Neural crest cell (in vitro differentiated cells): ENCODE results near the gene TAF5L. TPM values are rescaled to one million over a fixed set of nuclear protein-coding genes. Genes with fewer than 3 reads are reported as not detected.
A peak's percentile ranks its signal among the peaks of the same experiment; 100 is the strongest.

Experiments
- DNase-seq: peaks from one replicate; pipeline ENCODE4 v3.0.0; 2021; ENCODE audit warnings: low read depth, mixed read lengths, low spot score
- H3K27ac Mint-ChIP-seq: one replicate; pipeline ENCODE4 v1.8.0; 2021; ENCODE audit warnings: mild to moderate bottlenecking, mixed read lengths; ENCODE audit not compliant: unreplicated experiment
- H3K27me3 Mint-ChIP-seq: 2 replicates; pipeline ENCODE4 v1.8.0; 2021; ENCODE audit warnings: low read depth, mild to moderate bottlenecking, mixed read lengths
- H3K36me3 Mint-ChIP-seq: 2 replicates; pipeline ENCODE4 v1.8.0; 2021; ENCODE audit warnings: low read depth, mild to moderate bottlenecking, mixed read lengths
- H3K4me1 Mint-ChIP-seq: 2 replicates; pipeline ENCODE4 v1.8.0; 2021; ENCODE audit warnings: mixed read lengths
- H3K4me3 Mint-ChIP-seq: one replicate; pipeline ENCODE4 v1.8.0; 2021; ENCODE audit warnings: mild to moderate bottlenecking, mixed read lengths
- H3K9me3 Mint-ChIP-seq: 2 replicates; pipeline ENCODE4 v1.8.0; 2021; ENCODE audit warnings: mixed read lengths
- CTCF ChIP-seq: fragments of 200-600 bp; sonication (generic); conservative IDR thresholded peaks from 2 replicates; pipeline ENCODE4 v1.5.0; 2021; ENCODE audit warnings: antibody characterized with exemption, mild to moderate bottlenecking
- long read RNA-seq: library from polyadenylated mRNA; unstranded; transcript quantifications from one replicate; pipeline ENCODE4 v2.0.0, GENCODE V29; 2020
- total RNA-seq: library from RNA; stranded (reverse); gene quantifications from 2 replicates; pipeline ENCODE4 v1.2.1, GENCODE V29; 2021

Gene TAF5L
- total RNA-seq = 29.4 and 29.7 TPM in 2 replicates
- long read RNA-seq, full-length matches to known transcripts = 1 of 2 reads
- long read RNA-seq, partial matches to known transcripts = 0 of 2 reads
- long read RNA-seq, other reads (novel, unspliced or antisense) = 1 of 2 reads

- TF ChIP-seq CTCF = peak; percentile 20
- H3K36me3 Mint-ChIP-seq = no peaks in the 10 kb centered on the region
- H3K4me3 Mint-ChIP-seq = peak within 1 kb of the TSS; percentile 97
- DNase-seq = peak; percentile 75
- no peaks in the 10 kb centered on the region for H3K9me3 Mint-ChIP-seq
- no peaks in the 10 kb centered on the region for H3K27me3 Mint-ChIP-seq
- peak within 1 kb of the TSS; percentile 64 for H3K27ac Mint-ChIP-seq
- H3K4me1 Mint-ChIP-seq = peaks cover 36% of the 10 kb centered on the region
Measured at GRCh38 chr1:229625915-229626831, at the start of gene TAF5L, which contains the start of gene URB2. TAF5L (minus strand) TSS chr1:229626122; CDS start chr1:229614482, 11,640 bp downstream. URB2 (plus strand) TSS chr1:229626247; CDS start chr1:229627634, 1,387 bp downstream.

GRCh38 chr1:229675396-229675795 is 49.5 kb upstream of the TAF5L start:
- TF ChIP-seq CTCF = no peak
- no peaks in the 10 kb centered on the region for H3K9me3 Mint-ChIP-seq
- no peak overlapping the region for H3K4me3 Mint-ChIP-seq
- no peaks in the 10 kb centered on the region for H3K4me1 Mint-ChIP-seq
- no peak for DNase-seq
- H3K36me3 Mint-ChIP-seq = no peaks in the 10 kb centered on the region
- no peaks in the 10 kb centered on the region for H3K27me3 Mint-ChIP-seq
- no peak overlapping the region for H3K27ac Mint-ChIP-seq

GRCh38 chr1:229674042-229674441 is 48.1 kb upstream of the TAF5L start:
- DNase-seq = no peak
- peak overlapping the region; percentile 50 for H3K27ac Mint-ChIP-seq
- no peaks in the 10 kb centered on the region for H3K27me3 Mint-ChIP-seq
- no peaks in the 10 kb centered on the region for H3K9me3 Mint-ChIP-seq
- H3K36me3 Mint-ChIP-seq = no peaks in the 10 kb centered on the region
- no peak for TF ChIP-seq CTCF
- no peaks in the 10 kb centered on the region for H3K4me1 Mint-ChIP-seq
- no peak overlapping the region for H3K4me3 Mint-ChIP-seq

- H3K4me3 Mint-ChIP-seq = no peak overlapping the region
- peaks cover 4% of the 10 kb centered on the region for H3K36me3 Mint-ChIP-seq
- H3K4me1 Mint-ChIP-seq = no peaks in the 10 kb centered on the region
- no peak for DNase-seq
- H3K27me3 Mint-ChIP-seq = no peaks in the 10 kb centered on the region
- H3K27ac Mint-ChIP-seq = no peak overlapping the region
- no peaks in the 10 kb centered on the region for H3K9me3 Mint-ChIP-seq
- TF ChIP-seq CTCF = no peak
Measured at GRCh38 chr1:229672246-229672645, 46.3 kb upstream of the TAF5L start.

- no peak for DNase-seq
- Mint-ChIP-seq H3K4me3 (no peak overlapping the region), H3K27ac (no peak overlapping the region), H3K27me3 (no peaks in the 10 kb centered on the region), H3K36me3 (peaks cover 4% of the 10 kb centered on the region), H3K4me1 (no peaks in the 10 kb centered on the region), H3K9me3 (no peaks in the 10 kb centered on the region)
- TF ChIP-seq CTCF = no peak
Measured at GRCh38 chr1:229671310-229671709, 45.4 kb upstream of the TAF5L start.
